Spinal cord (tissue), 10 donors: ENCODE measurements around the gene PIANP. TPM values are rescaled to one million over a fixed set of nuclear protein-coding genes. Genes with fewer than 3 reads are reported as not detected.
"Not testable (repeated sequence)": the region's sequence is repeated elsewhere in the genome, so short reads cannot be mapped to it uniquely, and the experiment has no call there.

Experiments
- DNase-seq, 6 donors: peaks; one replicate each; pipeline versions ENCODE4 v3.0.0 to v3.0.0-alpha.2; 2013 to 2015; ENCODE audit warnings: low spot score in 6 of 6, low read depth in 4 of 6
- H3K27ac ChIP-seq: one replicate; pipeline ENCODE4 v1.5.1; 2013; ENCODE audit warnings: low read depth, low read length, control low read depth
- H3K27me3 ChIP-seq: one replicate; pipeline ENCODE4 v1.6.1; 2013; ENCODE audit warnings: low read length; ENCODE audit not compliant: control insufficient read depth, insufficient read depth
- H3K36me3 ChIP-seq: one replicate; pipeline ENCODE4 v1.6.1; 2013; ENCODE audit warnings: low read length; ENCODE audit not compliant: control insufficient read depth, insufficient read depth
- H3K4me1 ChIP-seq: one replicate; pipeline ENCODE4 v1.6.1; 2013; ENCODE audit warnings: low read length; ENCODE audit not compliant: control insufficient read depth, insufficient read depth
- H3K4me3 ChIP-seq: one replicate; pipeline ENCODE4 v1.5.1; 2013; ENCODE audit warnings: low read depth, low read length, control low read depth
- H3K9me3 ChIP-seq: one replicate; pipeline ENCODE4 v1.6.1; 2013; ENCODE audit warnings: low read length; ENCODE audit not compliant: control insufficient read depth, insufficient read depth
- WGBS: methylation state at CpG from one replicate; pipeline ENCODE4 v1.1.5; 2013; ENCODE audit warnings: missing lambda C conversion rate; ENCODE audit not compliant: insufficient coverage; 5-methylcytosine and 5-hydroxymethylcytosine counted together
- polyA plus RNA-seq, 2 donors: library from polyadenylated mRNA; unstranded; fragments of 120-200 nt; gene quantifications; one replicate each; pipeline ENCODE4 v1.2.1, GENCODE V29; 2013; ENCODE audit not compliant: insufficient read length in 2 of 2
- total RNA-seq, 2 donors: library from RNA; depleted of rRNA in 1 of 2; stranded (reverse); fragments of 120-200 nt in 1 of 2; fragments of >200 nt in 1 of 2; gene quantifications; one replicate each; pipeline versions ENCODE4 v1.2.3 to v1.2.4, GENCODE V29; 2013 to 2014
- donor health status: healthy.

PIANP gene
- total and polyA plus RNA-seq, 4 donors, result 2.0 to 86.8 (median 42.7) TPM

DNA sequence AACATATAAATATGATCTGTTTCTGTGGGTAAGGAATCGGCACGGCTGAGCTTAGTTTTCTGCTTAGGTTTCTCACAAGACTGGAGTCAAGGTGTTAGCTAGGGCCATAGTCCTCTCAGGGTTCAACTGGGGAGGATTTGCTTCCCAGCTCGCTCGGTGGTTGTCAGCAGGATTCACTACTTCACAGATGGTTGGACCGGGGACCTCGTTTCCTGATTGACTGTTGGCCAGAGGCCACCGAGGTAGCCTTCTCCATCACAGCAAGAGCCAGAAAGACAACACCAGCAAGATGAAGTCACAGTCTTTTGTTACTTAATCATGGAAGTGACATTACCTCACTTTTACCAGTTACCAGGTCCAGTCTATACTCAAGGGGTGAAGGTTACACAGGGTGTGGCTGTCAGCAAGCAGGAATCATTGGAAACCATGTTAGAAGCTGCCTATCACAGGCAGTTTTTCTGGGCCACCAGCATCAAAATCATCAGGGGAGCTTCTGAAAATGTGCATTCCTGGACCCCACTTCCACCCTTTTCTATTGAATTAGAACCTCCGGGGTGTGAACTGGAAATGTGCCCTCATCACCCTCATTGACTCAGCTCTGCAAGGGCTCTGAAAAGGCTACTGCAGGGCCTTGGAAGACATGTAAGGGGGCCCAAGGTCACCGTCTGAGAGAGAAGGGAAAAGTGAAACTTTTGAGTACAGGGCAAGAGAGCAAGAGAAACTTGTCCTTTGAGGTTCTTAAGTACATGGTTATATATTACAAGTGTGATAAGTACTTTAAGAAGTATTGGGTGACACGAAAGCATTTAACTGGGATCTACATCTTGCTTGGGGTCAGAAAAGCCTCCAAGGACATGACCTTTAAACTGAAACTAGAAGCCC is 34.1 kb upstream of the PIANP start:
- Histone ChIP-seq H3K9me3 (no peaks in the 10 kb centered on the region), H3K27ac (no peak overlapping the region), H3K36me3 (peaks cover 28% of the 10 kb centered on the region), H3K27me3 (no peaks in the 10 kb centered on the region), H3K4me1 (no peaks in the 10 kb centered on the region), H3K4me3 (no peak overlapping the region)
- no peak for DNase-seq
- 80% methylated on average over 8 of the region's 10 CpGs for WGBS

DNA sequence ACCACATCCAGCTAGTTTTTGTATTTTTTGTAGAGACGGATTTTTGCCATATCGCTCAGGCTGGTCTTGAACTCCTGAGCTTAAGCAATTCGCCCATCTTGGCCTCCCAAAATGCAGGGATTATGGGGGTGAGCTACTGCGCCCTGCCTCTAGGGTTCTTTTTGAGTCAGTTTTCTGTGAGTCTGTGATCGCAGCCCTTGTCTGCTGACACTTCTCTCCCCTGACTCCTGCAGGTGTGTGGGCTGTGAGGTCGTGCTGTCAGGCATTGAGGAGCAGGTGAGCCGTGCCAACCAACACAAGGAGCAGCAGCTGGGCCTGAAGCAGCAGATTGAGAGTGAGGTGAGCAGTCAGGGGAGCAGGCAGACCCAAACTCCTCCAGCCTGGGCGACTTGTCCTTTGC is 29.6 kb upstream of the PIANP start:
- WGBS, result 95% methylated on average over 6 of the region's 8 CpGs
- no peaks in the 10 kb centered on the region for H3K27me3 ChIP-seq
- H3K27ac ChIP-seq, result no peak overlapping the region
- H3K4me3 ChIP-seq, result no peak overlapping the region
- no peaks in the 10 kb centered on the region for H3K9me3 ChIP-seq
- H3K4me1 ChIP-seq, result peaks cover 2% of the 10 kb centered on the region
- peaks cover 52% of the 10 kb centered on the region for H3K36me3 ChIP-seq
- no peak for DNase-seq

DNA sequence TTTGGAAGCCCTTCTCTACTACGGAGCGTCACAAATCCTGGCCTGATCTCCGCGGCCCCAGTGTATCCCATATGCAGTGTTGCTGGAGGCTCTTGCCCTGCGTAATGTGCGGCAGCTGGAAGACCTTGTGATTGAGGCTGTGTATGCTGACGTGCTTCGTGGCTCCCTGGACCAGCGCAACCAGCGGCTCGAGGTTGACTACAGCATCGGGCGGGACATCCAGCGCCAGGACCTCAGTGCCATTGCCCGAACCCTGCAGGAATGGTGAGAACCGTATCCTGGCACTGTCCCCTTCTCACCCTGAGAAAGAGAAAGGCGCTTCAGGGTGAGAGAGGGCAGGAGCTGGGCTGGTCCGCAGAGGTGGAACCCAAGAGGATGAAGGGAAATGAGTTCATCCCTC is 28.6 kb upstream of the PIANP start:
- Histone ChIP-seq H3K36me3 (peaks cover 46% of the 10 kb centered on the region), H3K27me3 (no peaks in the 10 kb centered on the region), H3K4me3 (no peak overlapping the region), H3K9me3 (no peaks in the 10 kb centered on the region), H3K4me1 (peaks cover 12% of the 10 kb centered on the region), H3K27ac (no peak overlapping the region)
- no peak for DNase-seq
- WGBS, result 97% methylated on average over 18 of the region's 18 CpGs

DNA sequence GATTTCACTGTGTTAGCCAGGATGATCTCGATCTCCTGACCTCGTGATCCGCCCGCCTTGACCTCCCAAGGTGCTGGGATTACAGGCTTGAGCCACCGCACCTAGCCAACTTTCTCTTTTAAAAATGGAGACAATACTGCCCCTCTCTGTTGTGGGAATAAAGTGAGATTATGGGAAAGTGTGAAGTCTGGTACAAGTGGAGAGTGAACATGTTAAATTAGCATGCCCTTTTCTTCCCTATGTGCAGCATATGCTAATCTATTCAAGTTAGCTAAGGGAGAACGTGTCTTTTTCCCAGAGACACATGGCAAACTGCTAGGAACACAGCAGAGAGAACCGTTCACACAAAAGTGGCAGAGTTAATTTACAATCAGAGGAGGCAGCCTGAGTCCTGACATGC is 24.7 kb upstream of the PIANP start:
- no peak for DNase-seq
- H3K27ac ChIP-seq, result no peak overlapping the region
- no peak overlapping the region for H3K4me3 ChIP-seq
- H3K36me3 ChIP-seq, result peaks cover 30% of the 10 kb centered on the region
- 66% methylated on average over 2 of the region's 7 CpGs for WGBS
- peaks cover 13% of the 10 kb centered on the region for H3K4me1 ChIP-seq
- no peaks in the 10 kb centered on the region for H3K9me3 ChIP-seq
- H3K27me3 ChIP-seq, result no peaks in the 10 kb centered on the region

DNA sequence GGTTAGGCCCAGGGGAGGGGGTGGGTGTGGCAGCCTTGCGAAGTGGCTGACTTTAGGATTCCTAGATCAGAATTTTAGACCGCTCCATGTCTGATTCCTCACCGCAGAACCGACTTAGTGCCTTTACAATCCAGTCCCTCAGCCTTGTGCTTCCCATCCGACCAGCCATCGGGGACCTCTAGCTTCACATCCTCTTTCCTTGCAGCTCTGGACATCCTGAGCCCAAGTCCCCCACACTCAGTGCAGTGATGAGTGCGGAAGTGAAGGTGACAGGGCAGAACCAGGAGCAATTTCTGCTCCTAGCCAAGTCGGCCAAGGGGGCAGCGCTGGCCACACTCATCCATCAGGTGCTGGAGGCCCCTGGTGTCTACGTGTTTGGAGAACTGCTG is 23.8 kb upstream of the PIANP start:
- DNase-seq, result peak in 1 of 6 donors; percentile 19
- Histone ChIP-seq H3K9me3 (no peaks in the 10 kb centered on the region), H3K27me3 (peaks cover 2% of the 10 kb centered on the region), H3K27ac (peak overlapping the region; percentile 97), H3K4me3 (peak overlapping the region; percentile 98), H3K4me1 (peaks cover 13% of the 10 kb centered on the region), H3K36me3 (peaks cover 21% of the 10 kb centered on the region)
- WGBS, result 42% methylated on average over 3 of the region's 10 CpGs

DNA sequence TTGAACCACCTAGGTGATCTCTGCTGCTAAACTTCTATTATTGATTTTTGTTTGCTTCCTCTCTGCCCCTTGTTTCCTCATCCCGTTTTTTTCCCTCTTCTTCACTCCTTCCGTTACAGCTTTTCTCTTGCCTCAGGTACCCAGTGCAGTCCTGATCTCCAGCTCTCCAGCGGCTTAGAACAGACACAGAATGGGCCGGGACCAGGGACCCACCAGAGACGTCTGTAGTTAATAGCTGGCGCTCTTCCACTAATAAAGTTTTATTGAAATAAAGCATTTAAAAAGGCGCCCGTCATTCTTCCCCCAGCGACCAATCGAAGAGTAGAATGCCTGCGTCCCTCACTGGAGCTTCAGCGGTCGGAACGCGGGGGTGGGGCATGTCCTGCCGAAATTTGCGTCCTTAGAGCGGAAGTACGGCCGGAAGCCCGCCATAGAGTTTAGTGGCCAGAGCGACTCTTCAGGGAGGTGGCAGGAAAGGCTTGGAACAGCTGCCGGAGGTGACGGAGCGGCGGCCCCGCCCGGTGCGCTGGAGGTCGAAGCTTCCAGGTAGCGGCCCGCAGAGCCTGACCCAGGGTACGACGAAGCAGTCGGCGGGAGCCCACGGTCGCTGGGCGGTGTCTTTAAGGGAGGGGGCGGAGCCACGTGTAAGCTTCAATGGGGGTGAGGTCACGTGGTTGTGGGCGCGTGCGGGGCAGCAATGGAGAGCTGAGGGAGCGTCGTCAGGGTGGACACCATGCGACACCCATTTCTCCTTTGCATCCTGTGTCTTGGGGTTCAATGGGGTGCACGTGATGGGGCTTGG is 23.2 kb upstream of the PIANP start, which contains the start of gene COPS7A:
Gene COPS7A (plus strand): TSS at position 440 of the 802 bp plus-strand sequence. CDS start 611 bp downstream, outside the sequence.
- Histone ChIP-seq H3K4me3 (peak within 1 kb of the TSS; percentile 98), H3K9me3 (no peaks in the 10 kb centered on the region), H3K27ac (peak within 1 kb of the TSS; percentile 97), H3K4me1 (peaks cover 13% of the 10 kb centered on the region), H3K36me3 (peaks cover 15% of the 10 kb centered on the region), H3K27me3 (peaks cover 2% of the 10 kb centered on the region)
- WGBS, result 0% methylated on average over 48 of the region's 49 CpGs
- DNase-seq, result peak; percentile 91 to 99 (median 96)

DNA sequence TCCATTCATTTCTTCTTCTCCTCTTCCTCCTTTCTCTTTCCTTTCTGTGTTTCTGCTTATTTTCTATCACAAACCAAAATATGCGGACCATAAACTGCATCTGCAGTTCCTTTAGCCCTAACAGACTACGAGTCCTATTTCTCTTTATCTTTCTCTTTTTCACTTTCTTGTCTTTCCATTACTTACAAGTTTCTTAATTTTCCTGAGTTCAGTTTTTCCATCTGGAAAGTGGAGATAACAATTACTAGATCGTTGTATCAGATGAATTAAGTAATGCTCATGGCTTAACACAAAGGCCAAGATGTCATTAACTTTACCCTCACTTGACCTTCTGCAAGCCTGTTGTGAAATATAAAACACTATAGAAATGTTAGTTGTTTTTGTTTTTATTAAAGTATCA is 22.2 kb upstream of the PIANP start:
- H3K27ac ChIP-seq, result no peak overlapping the region
- H3K4me3 ChIP-seq, result no peak overlapping the region
- WGBS, result 100% methylated on average over 1 of the region's 3 CpGs
- peaks cover 2% of the 10 kb centered on the region for H3K27me3 ChIP-seq
- DNase-seq, result no peak
- peaks cover 13% of the 10 kb centered on the region for H3K4me1 ChIP-seq
- H3K36me3 ChIP-seq, result peaks cover 7% of the 10 kb centered on the region
- H3K9me3 ChIP-seq, result no peaks in the 10 kb centered on the region

DNA sequence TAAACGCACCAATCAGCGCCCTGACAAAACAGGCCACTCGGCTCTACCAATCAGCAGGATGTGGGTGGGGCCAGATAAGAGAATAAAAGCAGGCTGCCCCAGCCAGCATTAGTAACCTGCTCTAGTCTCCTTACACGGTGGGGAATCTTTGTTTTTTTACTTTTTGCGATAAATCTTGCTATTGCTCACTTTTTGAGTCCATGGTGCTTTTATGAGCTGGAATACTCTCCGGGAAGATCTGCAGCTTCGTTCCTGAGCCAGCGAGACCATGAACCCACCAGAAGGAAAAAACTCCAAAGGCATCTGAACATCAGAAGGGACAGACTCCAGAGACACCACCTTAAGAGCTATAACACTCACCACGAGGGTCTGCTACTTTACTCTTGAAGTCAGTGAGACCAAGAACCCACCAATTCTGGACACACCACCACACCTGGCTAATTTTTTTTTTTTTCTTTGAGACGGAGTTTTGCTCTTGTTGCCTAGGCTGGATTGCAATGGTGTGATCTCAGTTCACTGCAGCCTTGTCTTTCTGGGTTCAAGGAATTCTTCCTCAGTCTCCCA is 16.3 kb upstream of the PIANP start:
- no peaks in the 10 kb centered on the region for H3K36me3 ChIP-seq
- H3K27me3 ChIP-seq, result peaks cover 2% of the 10 kb centered on the region
- no peaks in the 10 kb centered on the region for H3K9me3 ChIP-seq
- WGBS, result 73% methylated on average over 2 of the region's 10 CpGs
- H3K4me1 ChIP-seq, result no peaks in the 10 kb centered on the region
- DNase-seq, result no peak
- H3K4me3 ChIP-seq, result no peak overlapping the region
- H3K27ac ChIP-seq, result no peak overlapping the region

DNA sequence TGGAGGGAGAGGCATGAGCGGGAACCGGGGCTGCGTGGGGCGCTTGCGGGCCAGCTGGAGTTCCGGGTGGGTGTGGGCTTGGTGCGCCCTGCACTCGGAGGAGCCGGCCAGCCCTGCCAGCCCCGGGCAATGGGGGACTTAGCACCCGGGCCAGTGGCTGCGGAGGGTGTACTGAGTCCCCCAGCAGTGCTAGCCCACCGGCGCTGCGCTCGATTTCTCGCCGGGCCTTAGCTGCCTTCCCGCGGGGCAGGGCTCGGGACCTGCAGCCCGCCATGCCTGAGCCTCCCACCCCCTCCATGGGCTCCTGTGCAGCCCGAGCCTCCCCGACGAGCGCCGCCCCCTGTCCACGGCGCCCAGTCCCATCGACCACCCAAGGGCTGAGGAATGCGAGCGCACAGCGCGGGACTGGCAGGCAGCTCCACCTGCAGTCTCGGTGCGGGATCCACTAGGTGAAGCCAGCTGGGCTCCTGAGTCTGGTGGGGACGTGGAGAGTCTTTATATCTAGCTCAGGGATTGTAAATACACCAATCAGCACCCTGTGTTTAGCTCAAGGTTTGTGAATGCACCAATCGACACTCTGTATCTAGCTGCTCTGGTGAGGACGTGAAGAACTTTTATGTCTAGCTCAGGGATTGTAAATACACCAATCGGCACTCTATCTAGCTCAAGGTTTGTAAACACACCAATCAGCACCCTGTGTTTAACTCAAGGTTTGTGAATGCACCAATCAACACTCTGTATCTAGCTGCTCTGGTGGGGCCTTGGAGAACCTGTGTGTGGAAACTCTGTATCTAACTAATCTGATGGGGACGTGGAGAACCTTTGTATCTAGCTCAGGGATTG is 15.6 kb upstream of the PIANP start:
- not testable (repeated sequence) for H3K4me3 ChIP-seq, H3K4me1 ChIP-seq, H3K9me3 ChIP-seq, H3K36me3 ChIP-seq, H3K27me3 ChIP-seq, DNase-seq, H3K27ac ChIP-seq
- WGBS, result 95% methylated on average over 10 of the region's 41 CpGs
